GM19328 (cell line): ENCODE results near the gene ZDHHC11B.

ENCODE experiments used
- ATAC-seq: cut with Tn5 transposase; IDR thresholded peaks from one replicate; pipeline ENCODE4 v1.9.1; 2021; ENCODE audit warnings: mild to moderate bottlenecking, moderate library complexity; ENCODE audit not compliant: unreplicated experiment

The ZDHHC11B gene

GRCh38 chr5:663436-664342 is 120.8 kb downstream of the ZDHHC11B start:
- ATAC-seq = no peak

GRCh38 chr5:662751-663435 is 121.6 kb downstream of the ZDHHC11B start:
- no peak for ATAC-seq

GRCh38 chr5:661891-662750 is 122.4 kb downstream of the ZDHHC11B start:
- ATAC-seq = no peak

GRCh38 chr5:660491-661030 is 124.0 kb downstream of the ZDHHC11B start:
- ATAC-seq = no peak
